Activated gamma-delta T cell treated with Interleukin-2 at 50 U/mL for 16 hours (primary cell): ENCODE data around the gene SSUH2.

Source experiments
- DNase-seq: peaks from one replicate; pipeline ENCODE4 v3.0.0-alpha.2; 2020

The SSUH2 gene

DNA sequence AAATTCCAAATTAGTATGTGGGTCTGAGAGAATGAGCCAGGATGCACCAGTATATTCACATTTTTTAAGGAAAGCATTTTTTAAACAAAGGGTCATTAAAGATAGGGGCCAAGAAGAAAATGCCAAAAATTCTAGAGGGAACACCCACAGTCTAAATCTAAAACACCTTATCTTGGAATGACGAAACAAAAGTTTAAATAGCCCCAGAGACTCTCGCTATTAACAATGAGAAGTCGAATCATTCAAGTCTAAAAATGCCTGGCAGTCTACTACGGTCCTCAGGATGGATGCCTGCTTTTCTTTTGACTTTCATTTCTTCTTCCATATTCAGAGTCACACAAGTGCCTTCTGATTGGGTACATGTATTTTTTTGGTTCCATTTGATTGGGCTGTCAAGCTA, 66.3 kb downstream of the SSUH2 start:
- no peak for DNase-seq

DNA sequence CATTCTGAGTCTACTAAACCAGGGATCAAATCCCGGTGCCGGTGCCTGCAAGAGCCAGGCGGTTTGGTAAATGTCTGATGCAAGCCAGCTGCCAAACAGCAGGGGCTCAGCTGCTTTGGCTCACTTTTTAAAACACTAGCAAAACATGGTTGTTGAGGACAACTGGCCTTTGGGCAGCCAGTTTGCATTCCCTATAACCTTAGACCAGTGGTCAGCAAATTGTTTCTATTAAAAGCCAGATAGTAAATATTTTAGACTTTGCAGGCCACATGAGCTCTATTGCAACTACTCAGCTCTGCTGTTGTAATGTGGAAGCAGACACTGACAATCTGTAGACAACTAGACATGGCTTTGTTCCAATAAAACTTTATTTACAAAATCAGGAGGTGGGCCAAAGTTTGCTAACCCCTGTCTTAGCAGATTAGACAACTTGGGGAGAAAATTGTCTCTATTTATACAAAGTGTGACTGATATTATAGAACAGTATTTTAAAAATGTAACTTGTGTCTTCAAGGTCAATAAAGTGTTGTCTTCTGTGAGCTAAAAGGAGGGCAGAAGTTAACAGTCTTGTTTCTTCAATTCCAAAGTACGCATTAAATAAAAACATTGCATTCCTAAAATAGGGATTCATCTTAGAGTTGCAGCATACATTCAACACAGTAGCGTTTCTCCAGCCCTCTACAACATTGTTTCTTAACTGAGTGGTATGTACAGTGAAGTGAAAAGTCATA, 67.6 kb downstream of the SSUH2 start:
- no peak for DNase-seq

DNA sequence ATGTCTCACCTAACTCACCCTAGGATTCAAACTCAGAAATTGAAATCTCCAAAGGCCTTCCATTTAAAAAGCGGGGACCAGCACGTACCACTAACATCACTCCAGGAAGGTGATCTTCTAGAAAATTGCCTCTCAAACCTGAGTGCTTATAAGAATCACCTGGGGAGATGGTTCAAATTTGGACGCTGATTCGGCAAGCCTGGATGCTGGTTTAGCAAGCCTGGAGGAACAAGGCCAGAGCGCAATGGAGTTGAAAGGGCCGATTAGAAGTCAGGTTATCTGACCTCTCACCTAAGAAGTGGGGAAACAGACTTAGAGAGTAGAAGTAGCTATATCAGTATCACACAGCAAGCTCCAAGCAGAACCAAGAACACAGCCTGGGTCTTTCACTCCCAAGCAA, 68.2 kb downstream of the SSUH2 start:
- DNase-seq: no peak

DNA sequence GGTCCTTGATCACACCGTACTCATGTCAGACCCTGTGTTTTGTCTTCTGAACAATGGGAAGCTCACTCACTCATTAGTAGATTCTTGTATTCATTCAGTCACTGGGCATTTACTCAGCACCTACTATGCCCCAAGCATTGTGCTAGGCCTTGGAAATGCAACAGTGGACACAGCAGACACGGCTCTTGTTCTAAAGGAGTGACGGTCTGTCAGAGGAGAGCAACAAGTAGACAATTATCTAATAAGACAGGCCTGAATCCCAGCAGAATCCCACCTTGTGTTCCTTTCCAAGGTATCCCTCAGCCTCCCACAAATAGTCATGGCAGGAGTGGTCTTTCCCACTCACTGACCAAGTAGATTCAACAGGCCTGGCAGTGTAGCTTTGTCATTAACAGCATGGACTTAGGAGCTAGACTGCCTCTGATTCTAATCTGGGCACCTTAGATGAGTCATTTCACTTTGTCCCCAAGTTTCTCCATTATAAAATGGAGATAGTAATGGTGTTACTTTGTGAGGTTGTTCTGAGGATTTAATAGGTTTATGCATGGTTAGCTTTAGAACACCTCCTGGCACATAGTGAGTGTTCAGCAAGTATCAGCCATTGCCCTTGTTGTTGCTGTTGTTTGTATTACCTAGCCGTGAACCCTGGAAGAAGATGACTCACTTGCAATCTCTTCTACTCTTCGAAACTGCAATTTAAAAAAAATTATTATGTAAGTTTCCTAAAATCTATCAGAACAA, 69.1 kb downstream of the SSUH2 start:
- no peak for DNase-seq

DNA sequence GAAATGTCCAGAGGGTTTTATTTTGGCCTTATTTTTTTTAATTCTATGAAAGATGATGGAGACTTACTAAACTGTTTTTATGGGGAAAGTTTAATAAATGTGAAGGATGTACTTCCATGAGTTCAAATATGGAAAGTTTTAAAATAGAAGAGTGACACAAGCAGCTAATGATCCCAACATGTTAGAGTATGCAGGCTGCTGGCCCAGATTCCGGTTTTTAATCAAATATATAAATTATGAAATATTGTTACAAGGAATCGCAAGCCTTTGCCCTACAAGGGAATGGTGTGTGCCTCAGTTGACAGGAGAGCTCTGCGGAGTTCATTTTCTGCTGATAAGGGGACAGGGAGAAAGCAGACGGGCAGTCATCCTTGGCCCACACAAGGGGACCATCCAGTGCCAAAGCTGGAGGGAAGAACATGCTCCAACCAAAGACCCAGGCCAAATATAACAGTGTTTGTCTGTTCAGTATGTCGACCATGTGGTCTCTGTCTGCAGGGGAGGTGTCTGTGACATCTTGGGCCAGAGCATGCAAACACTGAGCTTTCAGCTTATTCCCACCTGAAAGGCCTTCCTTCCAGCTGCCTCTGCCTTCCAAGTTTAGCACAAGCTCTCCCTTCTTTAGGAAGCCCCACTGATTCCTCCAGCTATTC, 69.8 kb downstream of the SSUH2 start:
- no peak for DNase-seq

DNA sequence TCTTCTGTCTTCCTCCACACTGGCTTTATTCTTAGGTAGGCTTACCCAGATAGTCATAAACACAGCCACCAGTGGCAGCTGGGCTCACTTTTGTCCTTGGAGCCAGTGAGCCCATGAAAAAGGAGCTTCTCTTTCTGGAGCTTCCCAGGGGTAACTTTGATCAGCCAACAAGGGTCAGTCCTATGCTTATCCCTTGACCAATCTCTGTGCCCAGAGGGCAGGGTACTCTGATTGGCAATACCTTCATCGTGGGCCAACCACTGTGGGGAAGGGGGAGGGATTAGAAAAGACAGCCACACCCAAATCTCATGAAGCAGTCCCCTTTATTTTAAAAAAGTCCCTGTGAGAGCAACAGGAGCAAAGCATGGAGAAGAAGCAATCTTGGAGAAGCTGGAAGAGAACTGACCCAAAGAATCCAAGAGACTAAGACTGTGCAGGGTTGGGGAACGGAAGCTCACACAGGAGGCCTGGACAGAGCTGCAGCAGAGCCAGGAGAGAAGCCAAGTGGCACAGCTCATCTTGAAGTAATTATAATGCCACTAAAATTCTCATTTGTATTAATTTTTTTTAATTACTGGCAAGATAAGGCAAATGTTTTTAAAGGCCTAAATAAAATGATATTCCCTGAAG, 70.4 kb downstream of the SSUH2 start:
- no peak for DNase-seq

DNA sequence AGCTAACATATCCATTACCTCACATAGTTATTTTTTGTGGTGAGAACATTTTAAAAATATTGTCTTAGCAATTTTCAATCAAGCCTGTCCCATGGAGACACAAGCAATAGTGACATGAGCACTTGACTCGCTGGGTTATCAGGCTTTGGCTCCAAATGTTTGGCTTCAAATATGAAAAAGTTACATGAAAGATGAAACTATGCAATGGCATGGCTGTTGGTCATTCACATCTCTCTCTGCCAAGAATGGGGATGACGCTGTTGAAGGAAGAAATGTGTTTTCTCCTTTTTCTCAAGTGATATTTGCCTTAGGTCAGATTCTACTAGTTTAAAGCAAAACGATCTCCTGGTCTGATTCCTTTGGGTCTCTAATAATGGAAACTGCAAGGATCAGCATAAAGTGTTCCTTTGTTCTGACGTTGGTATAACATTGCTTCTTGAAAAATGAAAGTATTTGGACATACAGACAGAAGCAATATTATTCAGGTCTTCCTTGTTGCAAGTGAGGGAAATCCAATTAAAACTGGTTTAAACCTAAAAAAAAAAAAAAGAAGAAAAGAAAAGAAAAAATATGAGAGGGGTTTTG, 71.2 kb downstream of the SSUH2 start:
- no peak for DNase-seq

DNA sequence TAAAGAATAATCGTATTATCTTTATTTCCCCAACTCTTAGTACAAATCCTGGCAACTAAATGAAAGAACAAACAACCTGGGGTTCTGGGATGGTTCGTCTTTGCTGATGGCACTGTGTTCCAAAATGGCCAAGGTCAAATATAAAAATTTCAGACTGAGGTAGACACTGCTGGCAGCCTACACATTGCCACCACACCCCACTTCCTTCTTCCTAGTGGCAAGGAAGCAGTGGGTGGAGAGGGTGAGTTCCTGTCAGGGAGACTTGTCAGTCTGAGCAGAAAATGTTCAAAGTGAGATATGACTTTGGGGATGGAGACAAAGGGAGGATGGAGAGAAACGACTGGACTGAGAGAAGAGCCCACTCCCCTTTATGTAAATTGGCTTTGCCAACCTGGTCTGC, 73.3 kb downstream of the SSUH2 start:
- no peak for DNase-seq
